GM19468 (cell line): ENCODE data around the gene ANKDD1A.

ENCODE experiments used
- ATAC-seq: cut with Tn5 transposase; IDR thresholded peaks from one replicate; pipeline ENCODE4 v1.9.1; 2021; ENCODE audit warnings: mild to moderate bottlenecking, moderate library complexity, moderate number of reproducible peaks; ENCODE audit not compliant: unreplicated experiment; ENCODE audit errors: extremely low read depth

The ANKDD1A gene

GRCh38 chr15:64917211-64917610, 5.5 kb downstream of the ANKDD1A start:
- ATAC-seq: no peak

DNA sequence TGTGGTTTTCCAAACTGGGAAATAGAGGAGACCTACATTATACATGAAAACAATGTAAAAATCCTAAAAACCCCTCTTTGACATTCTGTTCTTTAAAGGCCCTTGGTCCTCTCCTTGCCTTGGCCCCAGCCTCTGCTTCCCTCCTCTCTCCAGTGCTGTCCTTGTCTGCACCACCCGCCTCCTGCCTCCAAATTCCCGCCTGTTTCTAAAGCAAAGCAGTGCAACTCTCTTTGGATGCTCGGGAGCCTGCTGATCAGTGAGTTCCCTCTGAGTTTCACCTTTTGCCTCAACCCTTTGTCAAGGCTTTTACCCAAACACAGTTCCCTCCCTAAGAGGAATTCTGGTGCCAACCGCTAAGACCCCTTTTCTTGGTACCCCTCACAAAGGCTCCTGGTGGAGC, 8.0 kb downstream of the ANKDD1A start:
- no peak for ATAC-seq

DNA sequence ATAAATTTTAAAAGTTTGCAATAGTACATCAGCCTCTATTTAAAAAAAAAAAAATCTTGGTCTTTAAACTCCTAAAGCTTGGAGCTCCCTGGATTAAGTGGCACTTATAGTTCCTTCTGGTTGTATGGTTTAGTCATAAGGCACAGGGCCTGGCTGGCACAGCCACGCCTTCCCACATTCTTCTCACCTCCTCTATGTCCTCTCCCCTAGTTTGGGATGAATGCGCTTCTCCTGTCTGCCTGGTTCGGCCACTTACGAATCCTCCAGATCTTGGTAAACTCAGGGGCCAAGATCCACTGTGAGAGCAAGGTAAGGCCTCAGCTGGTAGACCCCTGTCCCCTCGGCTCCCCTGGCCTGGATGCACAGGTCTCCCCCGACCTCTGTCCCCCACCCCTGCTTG, 10.0 kb downstream of the ANKDD1A start:
- ATAC-seq: no peak

DNA sequence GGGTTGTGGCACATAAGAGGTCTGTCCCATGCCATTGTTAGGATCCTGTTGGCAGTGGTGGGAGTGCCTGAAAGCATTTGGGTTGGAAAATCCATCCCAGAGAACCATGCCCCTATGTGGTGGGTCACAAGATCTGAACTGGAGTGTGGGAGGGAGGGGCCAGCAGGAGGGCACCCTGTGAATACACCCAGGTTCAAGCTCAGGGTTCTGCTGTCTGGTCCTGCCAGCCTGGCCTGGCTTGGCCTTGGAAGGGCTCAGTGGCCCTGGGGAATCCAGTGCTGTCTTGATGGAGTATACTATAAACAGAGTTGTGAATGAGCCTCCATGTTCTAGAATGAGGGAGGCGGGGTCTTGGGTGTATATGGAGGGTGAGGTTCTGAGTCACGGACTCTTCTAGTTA, 11.8 kb downstream of the ANKDD1A start:
- no peak for ATAC-seq

GRCh38 chr15:64925335-64926330, 13.9 kb downstream of the ANKDD1A start:
- no peak for ATAC-seq

- no peak for ATAC-seq
Observed at GRCh38 chr15:64926661-64927060, 15.0 kb downstream of the ANKDD1A start.

- no peak for ATAC-seq
Observed at GRCh38 chr15:64928626-64929220, 17.0 kb downstream of the ANKDD1A start.

GRCh38 chr15:64930019-64930652, 18.4 kb downstream of the ANKDD1A start:
- no peak for ATAC-seq

DNA sequence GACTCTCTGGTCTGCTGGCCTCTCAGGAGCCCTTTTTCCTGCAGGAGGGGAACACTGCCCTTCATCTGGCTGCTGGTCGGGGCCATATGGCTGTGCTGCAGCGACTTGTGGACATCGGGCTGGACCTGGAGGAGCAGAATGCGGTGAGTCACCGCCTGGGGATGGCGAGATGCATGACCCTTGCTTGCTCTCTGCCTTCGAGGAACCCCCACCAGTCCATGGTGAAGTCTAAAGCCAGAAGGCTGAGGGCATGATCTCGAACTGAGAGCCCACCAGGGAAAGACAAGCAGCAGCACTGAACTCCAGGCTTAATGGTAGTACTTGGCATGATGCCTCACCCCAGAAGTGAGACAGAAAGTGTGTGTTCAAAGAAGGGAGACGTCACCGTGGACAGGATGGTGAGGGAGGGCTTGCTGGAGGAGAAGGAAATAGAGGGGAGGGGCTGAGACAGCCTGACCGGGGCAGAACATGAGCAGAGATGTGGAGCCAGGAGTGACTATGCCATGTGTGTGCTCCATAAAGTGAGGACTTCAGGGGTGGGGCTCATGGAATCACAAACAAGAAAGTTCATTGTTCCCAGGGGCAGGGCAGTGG, 19.2 kb downstream of the ANKDD1A start:
- no peak for ATAC-seq

DNA sequence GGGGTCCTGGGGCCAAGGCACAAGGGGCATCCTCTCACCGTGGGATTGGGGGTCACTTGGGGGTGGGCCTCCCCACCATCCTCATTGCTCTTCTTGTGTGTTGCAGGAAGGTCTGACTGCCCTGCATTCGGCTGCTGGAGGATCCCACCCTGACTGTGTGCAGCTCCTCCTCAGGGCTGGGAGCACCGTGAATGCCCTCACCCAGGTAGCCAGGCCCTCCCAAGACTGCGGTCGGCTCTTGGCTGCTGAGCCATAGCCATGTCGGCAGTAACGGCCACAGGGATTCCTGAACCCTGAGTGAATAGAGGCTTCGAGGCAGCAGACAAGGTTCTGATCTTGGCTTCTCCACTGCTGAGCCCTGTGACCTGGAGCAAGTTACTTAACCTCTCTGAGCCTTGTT, 19.7 kb downstream of the ANKDD1A start:
- ATAC-seq: no peak

DNA sequence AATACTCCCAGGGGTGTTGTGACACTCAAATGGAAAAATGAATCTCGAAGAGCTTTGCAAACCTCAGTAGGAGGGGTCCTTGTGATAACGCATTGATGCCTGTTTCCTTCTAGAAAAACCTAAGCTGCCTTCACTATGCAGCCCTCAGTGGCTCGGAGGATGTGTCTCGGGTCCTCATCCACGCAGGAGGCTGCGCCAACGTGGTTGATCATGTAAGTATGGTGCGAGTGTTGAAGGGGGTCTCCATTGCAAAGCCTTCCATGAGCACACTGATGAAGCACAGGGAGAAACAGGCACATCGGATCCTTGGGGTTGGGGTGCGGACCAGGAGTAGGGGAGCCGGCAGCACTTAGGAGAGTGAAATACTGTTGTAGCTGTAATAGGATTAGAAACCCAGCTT, 22.3 kb downstream of the ANKDD1A start:
- ATAC-seq: no peak

GRCh38 chr15:64938192-64938591, 26.5 kb downstream of the ANKDD1A start:
- ATAC-seq: no peak

GRCh38 chr15:64942356-64942755, 30.7 kb downstream of the ANKDD1A start:
- no peak for ATAC-seq

DNA sequence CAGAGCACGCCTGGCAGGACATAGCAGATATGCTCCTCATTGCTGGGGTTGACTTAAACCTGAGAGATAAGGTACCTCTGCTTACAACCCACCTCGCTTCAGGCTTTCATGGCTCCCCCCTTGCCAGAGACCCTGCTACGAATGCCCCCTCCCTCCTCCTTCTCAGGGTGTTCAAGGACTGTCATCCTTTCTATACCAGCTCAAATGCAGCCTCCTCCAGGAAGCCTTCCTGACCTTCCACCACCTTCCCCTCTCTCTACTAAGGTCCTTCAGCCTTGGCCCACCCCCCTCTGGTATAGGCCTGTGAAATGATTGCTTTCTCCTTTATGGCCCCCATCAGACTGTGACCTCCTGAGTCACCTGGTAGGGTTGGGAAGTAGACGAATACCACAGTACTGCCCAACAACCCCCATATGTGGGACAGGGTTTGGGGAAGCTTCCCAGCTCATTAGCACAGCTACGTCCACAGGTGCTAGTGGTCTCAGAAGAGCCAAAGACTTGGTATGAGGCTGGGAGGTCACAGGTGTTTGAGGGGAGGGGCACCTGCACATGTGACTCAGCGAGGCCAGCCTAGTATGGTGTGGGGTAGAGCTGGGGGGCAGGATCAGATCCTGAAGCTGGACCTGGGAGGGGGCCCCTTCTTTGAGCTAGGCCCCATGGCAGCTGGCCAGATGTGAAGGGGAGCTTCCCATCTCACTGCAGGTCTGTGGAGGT, 32.0 kb downstream of the ANKDD1A start:
- ATAC-seq: no peak

DNA sequence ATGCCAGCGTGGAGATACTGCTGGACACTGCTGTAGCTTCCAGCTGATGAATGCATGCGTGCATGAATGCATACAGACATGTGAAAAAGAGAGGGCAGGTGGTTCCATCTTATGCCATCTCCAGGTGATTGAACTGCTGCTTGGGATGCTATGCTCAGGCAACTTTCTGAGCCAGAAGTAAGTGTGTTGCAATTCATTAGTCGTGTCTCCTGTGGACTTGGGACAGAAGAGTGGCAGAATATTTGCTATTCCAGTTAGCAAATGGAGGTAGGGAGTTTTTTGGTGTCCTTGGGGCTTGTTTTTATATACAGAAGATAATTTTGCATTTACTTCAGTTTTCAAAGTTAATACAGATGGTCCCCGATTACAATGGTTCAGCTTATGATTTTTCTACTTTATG, 33.3 kb downstream of the ANKDD1A start:
- ATAC-seq: no peak

DNA sequence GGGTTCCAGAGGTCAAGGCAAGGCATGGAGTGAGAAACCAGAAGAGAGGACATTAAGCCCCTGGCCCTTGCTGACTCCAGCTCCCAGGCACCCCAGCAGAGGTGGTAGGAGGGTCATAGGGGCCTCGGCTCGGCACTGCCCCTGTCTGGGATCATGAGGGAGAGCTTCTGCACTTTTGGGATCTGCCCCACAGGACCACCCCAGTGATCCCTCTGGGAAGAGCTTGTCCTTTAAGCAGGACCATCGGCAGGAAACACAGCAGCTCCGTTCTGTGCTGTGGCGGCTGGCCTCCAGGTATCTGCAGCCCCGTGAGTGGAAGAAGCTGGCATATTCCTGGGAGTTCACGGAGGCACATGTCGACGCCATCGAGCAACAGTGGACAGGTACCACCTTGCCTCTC, 35.5 kb downstream of the ANKDD1A start:
- no peak for ATAC-seq

DNA sequence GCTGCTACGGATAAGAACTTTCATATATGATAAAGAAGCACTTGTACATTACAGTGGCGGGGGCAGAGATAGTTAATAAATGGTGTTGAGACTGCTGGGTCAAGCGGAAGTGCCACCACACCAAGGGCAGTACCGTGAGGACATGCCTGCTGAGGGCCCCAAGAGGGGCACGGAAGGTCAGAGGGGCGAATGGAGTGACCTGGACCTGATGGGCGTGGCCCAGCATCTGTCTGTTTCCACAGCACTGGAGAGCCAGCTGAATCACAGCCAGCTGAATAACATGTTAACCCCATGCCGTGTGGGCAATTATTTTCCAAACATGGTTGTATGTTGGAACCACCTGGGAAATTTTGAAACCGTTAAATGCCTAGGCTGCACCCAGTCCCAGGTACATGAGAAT, 37.2 kb downstream of the ANKDD1A start:
- no peak for ATAC-seq

- no peak for ATAC-seq
Observed at GRCh38 chr15:64949383-64950186, 37.9 kb downstream of the ANKDD1A start.

GRCh38 chr15:64950888-64951287, 39.2 kb downstream of the ANKDD1A start:
- no peak for ATAC-seq
